A549 (cell line): ENCODE data around the gene TCF4. TPM values are rescaled to one million over a fixed set of nuclear protein-coding genes. Genes with fewer than 3 reads are reported as not detected.

Experiments used
- ATAC-seq, 2 experiments: fragments of 200-7000 bp in 1 of 2; fragments of >200 bp in 1 of 2; cut with Nextera tagmentation in 1 of 2; cut with Tn5 transposase in 1 of 2; 3 replicates each; pipeline versions ENCODE4 v1.8.0 to v1.9.1; 2018 to 2020; ENCODE audit warnings: mild to moderate bottlenecking in 1 of 2, moderate library complexity in 1 of 2
- CTCF ChIA-PET: fragments of 300-600 bp; sonication (Branson Sonifier 250); formaldehyde crosslinking; extraction: SDS; loops from one replicate; lab custom pipeline; 2021; ENCODE audit warnings: antibody characterized with exemption, inconsistent platforms; lab: Yijun Ruan, JAX
- POLR2A ChIA-PET: fragments of 350-600 bp; formaldehyde crosslinking; extraction: SDS; loops from one replicate; lab custom pipeline; 2021; ENCODE audit warnings: antibody characterized with exemption, inconsistent platforms; lab: Yijun Ruan, JAX
- DNase-seq, 2 experiments: peaks; one replicate each; pipeline versions ENCODE4 v3.0.0 to v3.0.0-alpha.2; 2011 to 2016; ENCODE audit warnings: low read depth in 1 of 2, low spot score in 1 of 2
- FAIRE-seq: peaks from 2 replicates; lab custom pipeline; 2011; peaks lifted over from hg19 to GRCh38; lab: Jason Lieb, UNC
- H3K27ac ChIP-seq, 2 experiments: fragments of >200 bp; sonication (Bioruptor Twin); formaldehyde crosslinking; 3 replicates each; pipeline ENCODE4 v1.5.1; 2016 to 2017
- H3K4me1 ChIP-seq: fragments of >200 bp; sonication (Bioruptor Twin); formaldehyde crosslinking; 3 replicates; pipeline ENCODE4 v1.6.1; 2016
- H3K4me2 ChIP-seq: fragments of >200 bp; sonication (Bioruptor Twin); formaldehyde crosslinking; 3 replicates; pipeline ENCODE4 v1.6.1; 2016
- H3K4me3 ChIP-seq: fragments of >200 bp; sonication (Bioruptor Twin); formaldehyde crosslinking; 3 replicates; pipeline ENCODE4 v1.5.1; 2016
- H3K9me3 ChIP-seq: fragments of >200 bp; sonication (Bioruptor Twin); formaldehyde crosslinking; 3 replicates; pipeline ENCODE4 v1.6.1; 2016
- BCL3 ChIP-seq: fragments of >200 bp; sonication (Bioruptor Twin); formaldehyde crosslinking; IDR thresholded peaks from 3 replicates; pipeline ENCODE4 v1.6.1; 2016
- CHD2 ChIP-seq: fragments of 150-350 bp; IDR thresholded peaks from 2 replicates; pipeline ENCODE4 v1.6.1; 2014; ENCODE audit warnings: low read length; ENCODE audit not compliant: partially characterized antibody
- CHD4 ChIP-seq: fragments of 200-600 bp; sonication (generic); IDR thresholded peaks from 2 replicates; pipeline ENCODE4 v1.6.1; 2016; ENCODE audit warnings: antibody characterized with exemption, mild to moderate bottlenecking, borderline replicate concordance
- EHF ChIP-seq: fragments of 250-450 bp; sonication (Bioruptor Pico); IDR thresholded peaks from 2 replicates; pipeline ENCODE4 v1.5.0; 2020; ENCODE audit warnings: mild to moderate bottlenecking
- EHMT2 ChIP-seq: fragments of 200-600 bp; sonication (generic); IDR thresholded peaks from 2 replicates; pipeline ENCODE4 v1.6.1; 2016; ENCODE audit warnings: antibody characterized with exemption, low read depth, mild to moderate bottlenecking, moderate library complexity
- FOXS1 ChIP-seq: fragments of 250-450 bp; sonication (Bioruptor Pico); IDR thresholded peaks from 2 replicates; pipeline ENCODE4 v1.5.0; 2020; ENCODE audit warnings: mild to moderate bottlenecking, moderate library complexity
- GATA3 ChIP-seq: IDR thresholded peaks from 2 replicates; pipeline ENCODE4 v1.6.1; 2012; ENCODE audit warnings: borderline replicate concordance
- HEYL ChIP-seq: fragments of 250-450 bp; sonication (Bioruptor Pico); IDR thresholded peaks from 2 replicates; pipeline ENCODE4 v1.8.0; 2021; ENCODE audit warnings: mild to moderate bottlenecking, moderate library complexity
- JUN ChIP-seq, 2 experiments: fragments of >200 bp; sonication (Bioruptor Twin); formaldehyde crosslinking; IDR thresholded peaks; 2 replicates in 1 of 2; 3 replicates in 1 of 2; pipeline ENCODE4 v1.6.1; 2016 to 2017
- KDM5A ChIP-seq: fragments of 200-600 bp; sonication (generic); IDR thresholded peaks from 2 replicates; pipeline ENCODE4 v1.6.1; 2016; ENCODE audit warnings: antibody characterized with exemption, mild to moderate bottlenecking
- MYC ChIP-seq: IDR thresholded peaks from 2 replicates; pipeline ENCODE4 v1.6.1; 2012; ENCODE audit warnings: mild to moderate bottlenecking, inconsistent platforms, low read length, improper control_type of control experiment, borderline replicate concordance
- NFE2L2 ChIP-seq: fragments of 150-350 bp; conservative IDR thresholded peaks from 2 replicates; pipeline ENCODE4 v1.6.1; 2014; ENCODE audit warnings: low read length
- PHF8 ChIP-seq: fragments of 200-600 bp; sonication (generic); IDR thresholded peaks from 2 replicates; pipeline ENCODE4 v1.6.1; 2016; ENCODE audit warnings: low read depth, mild to moderate bottlenecking, antibody characterized with exemption, moderate library complexity, borderline replicate concordance
- RAD21 ChIP-seq, 2 experiments: fragments of >200 bp in 1 of 2; sonication (Bioruptor Twin) in 1 of 2; formaldehyde crosslinking in 1 of 2; IDR thresholded peaks in 1 of 2; conservative IDR thresholded peaks in 1 of 2; 2 replicates in 1 of 2; 3 replicates in 1 of 2; pipeline ENCODE4 v1.6.1; 2012 to 2018; ENCODE audit warnings: inconsistent platforms in 1 of 2
- RARB ChIP-seq: fragments of 250-450 bp; sonication (Bioruptor Pico); IDR thresholded peaks from 2 replicates; pipeline ENCODE4 v1.8.0; 2021; ENCODE audit warnings: mild to moderate bottlenecking, moderate library complexity
- TFCP2L1 ChIP-seq: fragments of 250-450 bp; sonication (Bioruptor Pico); IDR thresholded peaks from 2 replicates; pipeline ENCODE4 v1.5.0; 2021; ENCODE audit warnings: mild to moderate bottlenecking
- ZC3H11A ChIP-seq: fragments of 450-650 bp; IDR thresholded peaks from 2 replicates; pipeline ENCODE4 v1.6.1; 2014; ENCODE audit warnings: antibody characterized with exemption, mild to moderate bottlenecking
- ZFP36 ChIP-seq: fragments of 450-650 bp; IDR thresholded peaks from 2 replicates; pipeline ENCODE4 v1.6.1; 2014; ENCODE audit warnings: borderline replicate concordance; ENCODE audit not compliant: partially characterized antibody
- ZNF302 ChIP-seq: fragments of 250-450 bp; sonication (Bioruptor Pico); IDR thresholded peaks from 2 replicates; pipeline ENCODE4 v1.9.0; 2021; ENCODE audit warnings: inconsistent platforms, mild to moderate bottlenecking, moderate library complexity
- WGBS: methylation state at CpG from one replicate; pipeline ENCODE4 v1.1.6; 2017; ENCODE audit errors: missing lambda C conversion rate; 5-methylcytosine and 5-hydroxymethylcytosine counted together
- polyA plus RNA-seq, 4 experiments: library from polyadenylated mRNA; depleted of rRNA in 3 of 4; stranded (reverse); fragments of >200 nt; fragmentation: RNase III in 1 of 4; extraction: RNeasy Plus Mini Kit Qiagen cat#74134 plus additional on column Dnase treatment in 1 of 4; gene quantifications; 2 replicates in 3 of 4; 3 replicates in 1 of 4; pipeline ENCODE4 v1.2.3, GENCODE V29; 2011 to 2017
- TF ChIP-seq, protein P1 (sequence below): IDR thresholded peaks from 2 replicates; pipeline ENCODE4 v1.6.1; 2012; ENCODE audit warnings: low read depth, borderline replicate concordance
- TF ChIP-seq, protein P2 (sequence below): fragments of 150-350 bp; IDR thresholded peaks from 2 replicates; pipeline ENCODE4 v1.6.1; 2014; ENCODE audit warnings: low read depth, mild to moderate bottlenecking, low read length
- TF ChIP-seq, protein P3 (sequence below): fragments of 200-600 bp; sonication (generic); IDR thresholded peaks from 2 replicates; pipeline ENCODE4 v1.6.1; 2016; ENCODE audit warnings: antibody characterized with exemption, mild to moderate bottlenecking, moderate library complexity
- TF ChIP-seq, protein P4 (sequence below): fragments of >200 bp; sonication (Bioruptor Twin); formaldehyde crosslinking; IDR thresholded peaks from 2 replicates; pipeline ENCODE4 v1.6.1; 2016

The TCF4 gene
- polyA plus RNA-seq, 2 of the 4 experiments (the other 2 are of a cell fraction), result 3.0 to 4.0 TPM

- no peak overlapping the region for H3K27ac ChIP-seq
- ChIA-PET POLR2A (no interaction called here), CTCF (no interaction called here)
- no peaks in the 10 kb centered on the region for H3K9me3 ChIP-seq
- FAIRE-seq (no peak), ATAC-seq (no peak), DNase-seq (no peak)
- no peak overlapping the region for H3K4me2 ChIP-seq
- WGBS, result 87% methylated on average over 3 of the region's 3 CpGs
- H3K4me3 ChIP-seq, result no peak overlapping the region
- no peak for TF ChIP-seq EHMT2
- TF ChIP-seq PHF8, result no peak
- TF ChIP-seq, protein P1, sequence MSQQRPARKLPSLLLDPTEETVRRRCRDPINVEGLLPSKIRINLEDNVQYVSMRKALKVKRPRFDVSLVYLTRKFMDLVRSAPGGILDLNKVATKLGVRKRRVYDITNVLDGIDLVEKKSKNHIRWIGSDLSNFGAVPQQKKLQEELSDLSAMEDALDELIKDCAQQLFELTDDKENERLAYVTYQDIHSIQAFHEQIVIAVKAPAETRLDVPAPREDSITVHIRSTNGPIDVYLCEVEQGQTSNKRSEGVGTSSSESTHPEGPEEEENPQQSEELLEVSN, result no peak
- TF ChIP-seq CHD2, result no peak
- TF ChIP-seq, protein P2, sequence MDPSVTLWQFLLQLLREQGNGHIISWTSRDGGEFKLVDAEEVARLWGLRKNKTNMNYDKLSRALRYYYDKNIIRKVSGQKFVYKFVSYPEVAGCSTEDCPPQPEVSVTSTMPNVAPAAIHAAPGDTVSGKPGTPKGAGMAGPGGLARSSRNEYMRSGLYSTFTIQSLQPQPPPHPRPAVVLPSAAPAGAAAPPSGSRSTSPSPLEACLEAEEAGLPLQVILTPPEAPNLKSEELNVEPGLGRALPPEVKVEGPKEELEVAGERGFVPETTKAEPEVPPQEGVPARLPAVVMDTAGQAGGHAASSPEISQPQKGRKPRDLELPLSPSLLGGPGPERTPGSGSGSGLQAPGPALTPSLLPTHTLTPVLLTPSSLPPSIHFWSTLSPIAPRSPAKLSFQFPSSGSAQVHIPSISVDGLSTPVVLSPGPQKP, result no peak
- TF ChIP-seq RAD21 (conservative IDR thresholded peaks at IDR 0.05 in 1 of 2, IDR thresholded peaks at IDR 0.05 in 1 of 2), result no peak
- no peak for TF ChIP-seq GATA3
- TF ChIP-seq ZC3H11A, result no peak
- TF ChIP-seq, protein P3, sequence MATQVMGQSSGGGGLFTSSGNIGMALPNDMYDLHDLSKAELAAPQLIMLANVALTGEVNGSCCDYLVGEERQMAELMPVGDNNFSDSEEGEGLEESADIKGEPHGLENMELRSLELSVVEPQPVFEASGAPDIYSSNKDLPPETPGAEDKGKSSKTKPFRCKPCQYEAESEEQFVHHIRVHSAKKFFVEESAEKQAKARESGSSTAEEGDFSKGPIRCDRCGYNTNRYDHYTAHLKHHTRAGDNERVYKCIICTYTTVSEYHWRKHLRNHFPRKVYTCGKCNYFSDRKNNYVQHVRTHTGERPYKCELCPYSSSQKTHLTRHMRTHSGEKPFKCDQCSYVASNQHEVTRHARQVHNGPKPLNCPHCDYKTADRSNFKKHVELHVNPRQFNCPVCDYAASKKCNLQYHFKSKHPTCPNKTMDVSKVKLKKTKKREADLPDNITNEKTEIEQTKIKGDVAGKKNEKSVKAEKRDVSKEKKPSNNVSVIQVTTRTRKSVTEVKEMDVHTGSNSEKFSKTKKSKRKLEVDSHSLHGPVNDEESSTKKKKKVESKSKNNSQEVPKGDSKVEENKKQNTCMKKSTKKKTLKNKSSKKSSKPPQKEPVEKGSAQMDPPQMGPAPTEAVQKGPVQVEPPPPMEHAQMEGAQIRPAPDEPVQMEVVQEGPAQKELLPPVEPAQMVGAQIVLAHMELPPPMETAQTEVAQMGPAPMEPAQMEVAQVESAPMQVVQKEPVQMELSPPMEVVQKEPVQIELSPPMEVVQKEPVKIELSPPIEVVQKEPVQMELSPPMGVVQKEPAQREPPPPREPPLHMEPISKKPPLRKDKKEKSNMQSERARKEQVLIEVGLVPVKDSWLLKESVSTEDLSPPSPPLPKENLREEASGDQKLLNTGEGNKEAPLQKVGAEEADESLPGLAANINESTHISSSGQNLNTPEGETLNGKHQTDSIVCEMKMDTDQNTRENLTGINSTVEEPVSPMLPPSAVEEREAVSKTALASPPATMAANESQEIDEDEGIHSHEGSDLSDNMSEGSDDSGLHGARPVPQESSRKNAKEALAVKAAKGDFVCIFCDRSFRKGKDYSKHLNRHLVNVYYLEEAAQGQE, result no peak
- TF ChIP-seq JUN (IDR thresholded peaks at IDR 0.05), result no peak
- TF ChIP-seq KDM5A, result no peak
- no peak for TF ChIP-seq TFCP2L1
- no peak for TF ChIP-seq MYC
- no peak for TF ChIP-seq FOXS1 (CRISPR knock-in tag)
- TF ChIP-seq ZFP36, result no peak
- TF ChIP-seq EHF (CRISPR knock-in tag), result no peak
- no peak for TF ChIP-seq NFE2L2
- TF ChIP-seq CHD4, result no peak
- no peaks in the 10 kb centered on the region for H3K4me1 ChIP-seq
Measured at GRCh38 chr18:55265984-55266383, 322.0 kb downstream of the TCF4 start.

GRCh38 chr18:55265130-55265675 is 322.8 kb downstream of the TCF4 start:
- ChIA-PET POLR2A (no interaction called here), CTCF (interaction anchor here (1.3 kb wide), 1 partner anchor 11 kb away, joined by 3 read pairs; no protein-coding TSS in a partner anchor)
- H3K4me2 ChIP-seq, result no peak overlapping the region
- DNase-seq (no peak), ATAC-seq (no peak), FAIRE-seq (no peak)
- H3K4me1 ChIP-seq, result no peaks in the 10 kb centered on the region
- no peaks in the 10 kb centered on the region for H3K9me3 ChIP-seq
- 93% methylated on average over 5 of the region's 5 CpGs for WGBS
- H3K4me3 ChIP-seq, result no peak overlapping the region
- no peak overlapping the region for H3K27ac ChIP-seq
- TF ChIP-seq, protein P3, result no peak
- TF ChIP-seq BCL3 (no peak), HEYL (CRISPR knock-in tag) (no peak), ZNF302 (CRISPR knock-in tag) (no peak), CHD2 (no peak), RARB (CRISPR knock-in tag) (no peak)
- TF ChIP-seq, protein P2, result no peak
- TF ChIP-seq, protein P4, sequence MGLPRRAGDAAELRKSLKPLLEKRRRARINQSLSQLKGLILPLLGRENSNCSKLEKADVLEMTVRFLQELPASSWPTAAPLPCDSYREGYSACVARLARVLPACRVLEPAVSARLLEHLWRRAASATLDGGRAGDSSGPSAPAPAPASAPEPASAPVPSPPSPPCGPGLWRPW, result no peak
- TF ChIP-seq, protein P1, result no peak
